Metanephros (tissue), 2 donors: ENCODE data around the gene LEKR1. TPM values are rescaled to one million over a fixed set of nuclear protein-coding genes. Genes with fewer than 3 reads are reported as not detected.

Experiments
- small RNA-seq: library from RNA; depleted of rRNA; stranded (forward); fragments of <200 nt; gene quantifications from one replicate; pipeline ENCODE3, GENCODE V24; 2014; ENCODE audit warnings: low replicate concordance
- total RNA-seq: library from RNA; depleted of rRNA; stranded (reverse); fragments of >200 nt; gene quantifications from one replicate; pipeline ENCODE4 v1.2.3, GENCODE V29; 2014

LEKR1 gene
- total RNA-seq: 4.0 TPM

GRCh38 chr3:156826144-156826895 is at the start of gene LEKR1:
Gene LEKR1 (plus strand): TSS chr3:156826353. CDS start chr3:156829330, 2,977 bp downstream.

Small RNAs within 50 kb of the gene (small RNA-seq; reads per million reads assigned to genes)
- gene KLF3P2: not detected

Other genes with a start within 250 kb of the LEKR1 start
- 27.2 TPM for gene TIPARP, start 151.8 kb upstream of the LEKR1 start, total RNA-seq